HEK293 (cell line): ENCODE results near the gene XBP1.
A peak's percentile ranks its signal among the peaks of the same experiment; 100 is the strongest.
"Not testable (repeated sequence)": the region's sequence is repeated elsewhere in the genome, so short reads cannot be mapped to it uniquely, and the experiment has no call there.

Experiments used
- CTCF ChIA-PET: fragments of 350-600 bp; formaldehyde crosslinking; extraction: SDS; loops from one replicate; lab custom pipeline; 2021; ENCODE audit warnings: antibody characterized with exemption; lab: Yijun Ruan, JAX
- POLR2A ChIA-PET: fragments of 300-600 bp; formaldehyde crosslinking; extraction: SDS; loops from one replicate; lab custom pipeline; 2020; ENCODE audit warnings: antibody characterized with exemption, inconsistent platforms; lab: Yijun Ruan, JAX
- H3K27ac ChIP-seq: fragments of 200-500 bp; sonication (Bioruptor generic); 2 replicates; pipeline ENCODE4 v1.5.1; 2014; ENCODE audit warnings: low read depth, low read length, control low read depth, inconsistent platforms; ENCODE audit errors: extremely low read depth
- H3K36me3 ChIP-seq, 2 experiments: fragments of 200-500 bp in 1 of 2; sonication (Bioruptor generic) in 1 of 2; 1 replicate in 1 of 2; 2 replicates in 1 of 2; pipeline ENCODE4 v1.5.1; 2014 to 2017; ENCODE audit warnings: inconsistent platforms in 2 of 2, low read length in 2 of 2; ENCODE audit not compliant: control insufficient read depth in 2 of 2, insufficient read depth in 1 of 2
- H3K4me1 ChIP-seq: fragments of 200-500 bp; sonication (Bioruptor generic); 2 replicates; pipeline ENCODE4 v1.5.1; 2014; ENCODE audit warnings: mild to moderate bottlenecking, low read length, inconsistent platforms; ENCODE audit not compliant: control insufficient read depth, insufficient read depth
- H3K4me3 ChIP-seq: 2 replicates; pipeline ENCODE4 v1.5.1; 2011; ENCODE audit warnings: low read depth, mild to moderate bottlenecking, control low read depth, low read length, moderate library complexity
- H3K9me3 ChIP-seq: fragments of 200-500 bp; sonication (Bioruptor generic); 2 replicates; pipeline ENCODE4 v1.5.1; 2014; ENCODE audit warnings: low read depth, low read length, inconsistent platforms; ENCODE audit not compliant: control insufficient read depth, insufficient read depth
- EGR2 ChIP-seq: fragments of 450-650 bp; formaldehyde crosslinking; IDR thresholded peaks from 2 replicates; pipeline ENCODE4 v1.5.1; 2016; ENCODE audit warnings: low read depth, missing biosample characterization, missing genetic modification characterization
- INSM2 ChIP-seq: fragments of 450-650 bp; formaldehyde crosslinking; IDR thresholded peaks from 2 replicates; pipeline ENCODE4 v1.5.1; 2016; ENCODE audit warnings: missing biosample characterization, missing genetic modification characterization
- PBX3 ChIP-seq: sonication (generic); formaldehyde crosslinking; IDR thresholded peaks from 2 replicates; pipeline ENCODE4 v1.8.1; 2022; ENCODE audit warnings: mild to moderate bottlenecking, moderate library complexity, missing genetic modification reagents
- PRDM10 ChIP-seq: fragments of 450-650 bp; formaldehyde crosslinking; IDR thresholded peaks from 2 replicates; pipeline ENCODE4 v1.5.1; 2016; ENCODE audit warnings: missing biosample characterization, missing genetic modification characterization
- PRDM6 ChIP-seq: fragments of 450-650 bp; formaldehyde crosslinking; IDR thresholded peaks from 2 replicates; pipeline ENCODE4 v1.5.1; 2017; ENCODE audit warnings: missing biosample characterization, missing genetic modification characterization
- ZBTB17 ChIP-seq: fragments of 450-650 bp; formaldehyde crosslinking; IDR thresholded peaks from 2 replicates; pipeline ENCODE4 v1.5.1; 2016; ENCODE audit warnings: missing biosample characterization, missing genetic modification characterization
- ZNF146 ChIP-seq: fragments of 450-650 bp; formaldehyde crosslinking; IDR thresholded peaks from 2 replicates; pipeline ENCODE4 v1.5.1; 2016; ENCODE audit warnings: missing biosample characterization, missing genetic modification characterization
- ZNF324 ChIP-seq: fragments of 450-650 bp; formaldehyde crosslinking; IDR thresholded peaks from 2 replicates; pipeline ENCODE4 v1.5.1; 2016; ENCODE audit warnings: missing biosample characterization, missing genetic modification characterization
- ZNF398 ChIP-seq: fragments of 450-650 bp; formaldehyde crosslinking; IDR thresholded peaks from 2 replicates; pipeline ENCODE4 v1.5.1; 2017; ENCODE audit warnings: missing biosample characterization, missing genetic modification characterization
- ZNF473 ChIP-seq: fragments of 450-650 bp; formaldehyde crosslinking; IDR thresholded peaks from 2 replicates; pipeline ENCODE4 v1.5.1; 2017; ENCODE audit warnings: missing biosample characterization, missing genetic modification characterization
- ZNF529 ChIP-seq: fragments of 450-650 bp; formaldehyde crosslinking; IDR thresholded peaks from 2 replicates; pipeline ENCODE4 v1.5.1; 2017; ENCODE audit warnings: missing genetic modification characterization, missing biosample characterization; ENCODE audit not compliant: insufficient replicate concordance
- ZNF623 ChIP-seq: fragments of 450-650 bp; formaldehyde crosslinking; IDR thresholded peaks from 2 replicates; pipeline ENCODE4 v1.5.1; 2016; ENCODE audit warnings: missing biosample characterization, missing genetic modification characterization
- ZNF624 ChIP-seq: fragments of 450-650 bp; formaldehyde crosslinking; IDR thresholded peaks from 2 replicates; pipeline ENCODE4 v1.5.1; 2017; ENCODE audit warnings: missing biosample characterization, missing genetic modification characterization
- ZNF664 ChIP-seq: fragments of 450-650 bp; formaldehyde crosslinking; IDR thresholded peaks from 2 replicates; pipeline ENCODE4 v1.5.1; 2016; ENCODE audit warnings: missing biosample characterization, missing genetic modification characterization
- ZNF837 ChIP-seq: fragments of 450-650 bp; formaldehyde crosslinking; IDR thresholded peaks from 2 replicates; pipeline ENCODE4 v1.5.1; 2016; ENCODE audit warnings: missing biosample characterization, missing genetic modification characterization
- ZNF843 ChIP-seq: fragments of 450-650 bp; formaldehyde crosslinking; IDR thresholded peaks from 2 replicates; pipeline ENCODE4 v1.5.1; 2016; ENCODE audit warnings: missing biosample characterization, missing genetic modification characterization

Gene XBP1

GRCh38 chr22:28759861-28760560 lies 40.4 kb downstream of the XBP1 start (continued):
- TF ChIP-seq ZNF398 (tag by site-specific recombination), result no peak
- TF ChIP-seq ZNF837 (tag by site-specific recombination), result no peak
- no peak for TF ChIP-seq EGR2 (tag by site-specific recombination)
- no peak for TF ChIP-seq ZNF529
- TF ChIP-seq ZNF624 (tag by site-specific recombination), result no peak
- no peak for TF ChIP-seq ZNF146 (tag by site-specific recombination)
- no peak for TF ChIP-seq ZNF623 (tag by site-specific recombination)
- TF ChIP-seq ZNF473 (tag by site-specific recombination), result no peak
- TF ChIP-seq PBX3 (CRISPR knock-in tag), result no peak
- peak; percentile 55 for TF ChIP-seq PRDM6 (tag by site-specific recombination)

GRCh38 chr22:28754512-28754911 lies 45.9 kb downstream of the XBP1 start:
- H3K4me3 ChIP-seq, H3K27ac ChIP-seq, CTCF ChIA-PET, H3K4me1 ChIP-seq, H3K9me3 ChIP-seq: not testable (repeated sequence)
- peaks cover 15 to 16% of the 10 kb centered on the region in 2 experiments; a peak in 2 of 3 replicates for H3K36me3 ChIP-seq
- POLR2A ChIA-PET, result interaction anchor here (0.7 kb wide), 1 partner anchor 533 kb away, joined by 3 read pairs; no protein-coding TSS in a partner anchor

GRCh38 chr22:28750471-28750881 lies 49.9 kb downstream of the XBP1 start:
- POLR2A ChIA-PET, result interaction anchor here (0.7 kb wide), 1 partner anchor 11 kb away, joined by 3 read pairs; no protein-coding TSS in a partner anchor
- Histone ChIP-seq H3K27ac (peak overlapping the region; percentile 24; the same call in 1 of the 2 replicates), H3K4me1 (no peaks in the 10 kb centered on the region), H3K9me3 (no peaks in the 10 kb centered on the region), H3K4me3 (no peak overlapping the region), H3K36me3 (peaks cover 51 to 54% of the 10 kb centered on the region in 2 experiments)
- CTCF ChIA-PET, result interaction anchor here (0.6 kb wide), 1 partner anchor 317 kb away, joined by 3 read pairs; no protein-coding TSS in a partner anchor
- TF ChIP-seq PRDM6 (tag by site-specific recombination) (peak; percentile 92), ZNF843 (tag by site-specific recombination) (peak; percentile 46; the same call in 1 of the 2 replicates), PRDM10 (tag by site-specific recombination) (peak; percentile 35; the same call in 1 of the 2 replicates), ZNF664 (tag by site-specific recombination) (peak; percentile 92), INSM2 (peak; percentile 77), ZBTB17 (peak; percentile 83), ZNF324 (no peak)
